HEK293T (cell line): ENCODE results near the gene FILIP1L.

Experiments
- ARNT ChIP-seq: fragments of 450-650 bp; IDR thresholded peaks from 2 replicates; pipeline ENCODE4 v1.6.1; 2017; ENCODE audit warnings: mild to moderate bottlenecking
- BHLHE40 ChIP-seq: fragments of 450-650 bp; IDR thresholded peaks from 2 replicates; pipeline ENCODE4 v1.6.1; 2016; ENCODE audit warnings: mild to moderate bottlenecking, moderate library complexity, borderline replicate concordance
- CTBP1 ChIP-seq: fragments of 450-650 bp; IDR thresholded peaks from 2 replicates; pipeline ENCODE4 v1.6.1; 2016; ENCODE audit warnings: borderline replicate concordance
- ELF4 ChIP-seq: fragments of 450-650 bp; IDR thresholded peaks from 2 replicates; pipeline ENCODE4 v1.6.1; 2017; ENCODE audit warnings: antibody characterized with exemption
- FOXA1 ChIP-seq: fragments of 450-650 bp; IDR thresholded peaks from 2 replicates; pipeline ENCODE4 v1.6.1; 2016; ENCODE audit warnings: mild to moderate bottlenecking
- FOXK2 ChIP-seq: fragments of 450-650 bp; IDR thresholded peaks from 2 replicates; pipeline ENCODE4 v1.6.1; 2016; ENCODE audit warnings: mild to moderate bottlenecking
- FOXM1 ChIP-seq: fragments of 450-650 bp; IDR thresholded peaks from 2 replicates; pipeline ENCODE4 v1.6.1; 2017; ENCODE audit warnings: mild to moderate bottlenecking, borderline replicate concordance
- HDGF ChIP-seq: fragments of 450-650 bp; IDR thresholded peaks from 2 replicates; pipeline ENCODE4 v1.6.1; 2017; ENCODE audit warnings: antibody characterized with exemption, borderline replicate concordance
- L3MBTL2 ChIP-seq: fragments of 450-650 bp; conservative IDR thresholded peaks from 2 replicates; pipeline ENCODE4 v1.6.1; 2016; ENCODE audit warnings: mild to moderate bottlenecking
- SP1 ChIP-seq: fragments of 450-650 bp; IDR thresholded peaks from 2 replicates; pipeline ENCODE4 v1.6.1; 2017
- SUZ12 ChIP-seq: fragments of 450-650 bp; IDR thresholded peaks from 2 replicates; pipeline ENCODE4 v1.6.1; 2016; ENCODE audit warnings: mild to moderate bottlenecking
- ZNF384 ChIP-seq: fragments of 450-650 bp; IDR thresholded peaks from 2 replicates; pipeline ENCODE4 v1.6.1; 2016

- TF ChIP-seq FOXA1 = no peak
- no peak for TF ChIP-seq FOXM1
- TF ChIP-seq L3MBTL2 = no peak
- TF ChIP-seq BHLHE40 = no peak
- TF ChIP-seq FOXK2 = no peak
- no peak for TF ChIP-seq ZNF384
- no peak for TF ChIP-seq SP1
- no peak for TF ChIP-seq CTBP1
- no peak for TF ChIP-seq ARNT
- TF ChIP-seq ELF4 = no peak
- no peak for TF ChIP-seq SUZ12
- no peak for TF ChIP-seq HDGF
These were observed 235.0 kb downstream of the FILIP1L start for GRCh38 chr3:99879275-99879674.
